M059J (cell line): ENCODE results near the gene MYO9B. TPM values are rescaled to one million over a fixed set of nuclear protein-coding genes. Genes with fewer than 3 reads are reported as not detected.

Experiments used
- DNase-seq: peaks from one replicate; pipeline ENCODE4 v3.0.0-alpha.2; 2012; ENCODE audit warnings: low read depth
- total RNA-seq: library from RNA; depleted of rRNA; stranded (reverse); fragments of >200 nt; shearing (Covaris generic); gene quantifications from 2 replicates; pipeline ENCODE4 v1.2.3, GENCODE V29; 2014

Gene MYO9B
- total RNA-seq, 1 experiment from 2014 or later: 57.0 TPM

DNA sequence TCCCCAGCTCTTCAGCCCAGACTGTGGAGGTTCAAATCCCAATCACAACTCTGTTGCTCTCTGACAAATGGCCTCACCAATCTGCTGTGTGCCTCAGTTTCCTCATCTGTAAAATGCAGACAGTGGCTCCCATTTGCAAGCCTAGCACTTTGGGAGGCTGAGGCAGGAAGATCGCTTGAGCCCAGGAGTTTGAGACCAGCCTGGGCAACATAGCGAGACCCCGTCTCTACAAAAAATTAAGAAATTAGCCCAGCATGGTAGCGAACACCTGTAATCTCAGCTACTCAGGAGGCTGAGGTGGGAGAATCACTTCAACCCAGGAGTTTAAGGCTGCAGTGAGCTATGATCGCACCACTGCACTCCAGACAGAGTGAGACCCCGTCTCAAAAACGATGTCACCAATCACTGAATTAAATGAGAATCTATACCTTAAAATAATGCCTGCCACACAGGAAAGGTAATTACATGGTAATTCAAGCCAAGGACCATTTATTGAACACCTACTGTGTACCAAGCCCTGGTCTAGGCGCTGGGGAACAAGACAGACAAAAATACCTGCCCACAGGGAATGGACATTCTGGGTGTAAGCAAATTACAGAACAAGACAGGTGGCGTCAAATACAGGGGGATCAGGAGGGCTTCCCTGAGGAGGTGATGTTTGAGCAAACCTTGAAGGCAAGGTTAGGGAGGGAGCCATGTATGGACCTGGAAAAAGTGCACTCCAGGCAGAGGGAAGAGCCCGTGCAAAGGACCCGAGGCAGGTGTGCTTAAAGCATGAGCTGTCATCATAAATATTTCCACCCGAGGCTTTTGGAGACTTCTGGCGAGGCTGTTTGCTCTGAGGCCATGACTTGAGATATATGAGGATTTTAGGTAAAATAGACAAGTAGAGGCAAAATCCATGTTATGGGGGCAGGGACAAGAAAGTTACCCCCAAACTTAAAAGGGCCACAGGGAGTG is 162.4 kb downstream of the MYO9B start:
- DNase-seq: no peak

- DNase-seq: no peak
Measured at GRCh38 chr19:17240062-17240752, 164.6 kb downstream of the MYO9B start.

DNA sequence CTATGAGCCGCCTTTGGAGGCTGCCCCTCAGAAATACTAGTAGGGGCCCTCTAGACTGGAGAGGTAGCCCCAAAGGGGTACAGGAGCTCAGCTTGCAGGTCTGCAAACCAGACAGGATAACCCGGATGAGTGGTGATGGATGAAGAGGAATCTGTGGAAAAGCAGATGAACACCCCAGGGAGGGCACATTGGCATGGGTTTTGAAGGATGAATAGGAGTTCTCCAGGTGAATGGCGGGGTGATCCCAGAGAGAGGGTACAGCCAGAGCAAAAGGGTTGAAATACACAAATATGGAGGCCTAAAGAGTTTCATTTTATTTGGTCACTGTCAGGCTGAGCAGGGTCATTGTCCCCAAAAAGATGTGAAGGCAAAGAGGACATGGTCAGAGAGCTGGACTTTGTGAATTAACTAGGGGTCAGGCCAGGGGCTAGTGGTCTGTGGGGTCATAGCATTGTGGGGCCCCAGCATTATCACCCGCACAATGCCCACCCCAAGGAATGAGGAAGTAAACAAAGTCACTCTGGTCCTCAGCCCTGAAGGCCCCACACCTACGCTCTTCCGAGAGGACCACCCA is 165.3 kb downstream of the MYO9B start:
- DNase-seq: no peak

DNA sequence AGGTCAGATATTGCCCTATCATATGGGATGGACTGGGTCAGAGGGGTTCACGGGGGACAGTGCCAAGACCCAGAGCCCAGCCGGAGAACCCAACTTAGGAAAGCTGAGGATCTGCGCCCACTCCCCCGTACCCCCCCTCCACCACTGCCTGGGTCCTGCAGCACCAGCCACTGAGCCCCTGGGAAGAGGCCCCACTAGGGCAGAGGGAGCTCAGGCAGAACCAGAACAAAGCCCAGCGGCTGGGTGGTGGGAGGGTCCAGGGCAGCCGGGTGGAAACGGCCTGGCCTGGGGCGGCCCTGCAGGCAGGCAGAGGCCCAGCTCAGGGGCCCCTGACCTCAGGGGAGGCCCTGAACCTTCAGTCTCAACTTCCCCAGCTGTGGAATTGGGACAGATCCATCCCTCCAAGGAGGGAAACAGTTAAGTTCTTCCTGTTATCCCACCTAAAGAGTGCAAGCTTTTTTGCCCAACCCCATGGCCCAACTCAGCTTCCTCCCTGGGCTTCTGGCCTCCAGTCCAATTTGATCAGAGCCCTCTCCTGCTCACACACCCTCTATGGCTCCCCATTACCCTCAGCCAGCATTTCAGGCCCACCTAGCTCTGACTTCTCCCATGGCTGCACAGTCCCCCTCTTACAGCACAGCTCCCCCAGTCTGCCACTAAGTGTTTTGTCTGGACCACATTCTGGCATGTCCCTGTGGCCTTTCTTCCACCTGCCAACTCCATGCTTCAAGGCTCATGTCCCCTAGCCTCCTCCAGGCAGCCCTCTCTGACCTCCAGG is 167.0 kb downstream of the MYO9B start:
- no peak for DNase-seq

DNA sequence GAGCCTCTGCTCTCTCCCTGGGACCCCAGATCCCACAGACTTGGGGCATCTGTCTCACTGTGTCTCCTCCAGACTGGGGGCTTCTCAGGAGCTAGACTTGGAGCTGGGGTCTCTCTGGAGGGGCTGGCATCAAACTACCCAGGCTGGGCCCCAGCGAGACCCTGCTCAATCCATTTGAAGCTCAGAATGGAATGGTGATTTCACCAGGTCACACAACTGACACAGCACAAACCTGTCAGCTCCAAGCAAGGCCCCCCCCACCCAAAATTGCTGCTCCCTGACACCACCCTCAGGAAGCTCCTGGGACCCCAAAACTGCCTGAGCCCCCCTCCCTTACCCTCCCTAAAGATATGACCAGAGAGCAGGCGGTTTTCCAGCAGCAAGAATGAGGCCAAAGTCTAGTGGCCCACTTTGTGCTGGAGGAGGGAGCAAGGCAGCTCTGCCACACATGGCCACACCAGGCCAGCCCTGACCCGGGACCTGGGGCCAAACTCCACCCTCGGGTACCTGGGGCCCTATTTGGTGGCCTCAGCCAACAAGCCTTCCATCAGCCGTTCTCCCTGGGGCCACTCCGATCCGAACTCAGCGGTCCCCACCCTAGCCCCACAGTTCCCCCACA is 167.7 kb downstream of the MYO9B start:
- DNase-seq: no peak

GRCh38 chr19:17243830-17244617 is 168.4 kb downstream of the MYO9B start:
- DNase-seq: no peak

- DNase-seq: no peak
Measured at GRCh38 chr19:17244618-17245534, 169.3 kb downstream of the MYO9B start.

- no peak for DNase-seq
Measured at GRCh38 chr19:17245535-17245984, 170.0 kb downstream of the MYO9B start, which contains the start of gene NR2F6. Gene NR2F6 (minus strand): TSS chr19:17245919. CDS start chr19:17245220, 699 bp downstream.

- no peak for DNase-seq
Measured at GRCh38 chr19:17246681-17247425, 171.3 kb downstream of the MYO9B start.

- DNase-seq: no peak
Measured at GRCh38 chr19:17248011-17248776, 172.6 kb downstream of the MYO9B start.

- no peak for DNase-seq
Measured at GRCh38 chr19:17249887-17250548, 174.4 kb downstream of the MYO9B start.

DNA sequence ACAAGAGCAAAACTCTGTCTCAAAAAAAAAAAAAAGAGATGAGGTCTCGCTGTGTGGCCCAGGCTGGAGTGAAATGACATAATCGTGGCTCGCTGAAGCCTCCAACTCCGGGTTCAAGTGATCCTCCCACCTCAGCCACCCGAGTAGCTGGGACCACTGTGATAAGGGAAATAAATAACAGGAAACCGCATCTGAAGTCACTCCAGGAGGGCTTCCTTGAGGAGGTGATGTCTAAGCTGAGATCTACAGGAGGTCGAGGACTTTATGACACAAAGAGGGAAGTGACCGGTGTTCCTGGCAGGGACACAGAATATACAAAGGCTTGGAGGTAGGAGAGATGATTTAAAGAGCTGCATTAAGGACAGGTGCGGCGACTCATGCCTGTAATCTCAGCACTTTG is 179.1 kb downstream of the MYO9B start:
- DNase-seq: no peak

- DNase-seq: peak; percentile 51
Measured at GRCh38 chr19:17255150-17255621, 179.6 kb downstream of the MYO9B start.

GRCh38 chr19:17256130-17256529 is 180.6 kb downstream of the MYO9B start:
- DNase-seq: no peak

- DNase-seq: peak; percentile 42
Measured at GRCh38 chr19:17259118-17259780, 183.7 kb downstream of the MYO9B start.

DNA sequence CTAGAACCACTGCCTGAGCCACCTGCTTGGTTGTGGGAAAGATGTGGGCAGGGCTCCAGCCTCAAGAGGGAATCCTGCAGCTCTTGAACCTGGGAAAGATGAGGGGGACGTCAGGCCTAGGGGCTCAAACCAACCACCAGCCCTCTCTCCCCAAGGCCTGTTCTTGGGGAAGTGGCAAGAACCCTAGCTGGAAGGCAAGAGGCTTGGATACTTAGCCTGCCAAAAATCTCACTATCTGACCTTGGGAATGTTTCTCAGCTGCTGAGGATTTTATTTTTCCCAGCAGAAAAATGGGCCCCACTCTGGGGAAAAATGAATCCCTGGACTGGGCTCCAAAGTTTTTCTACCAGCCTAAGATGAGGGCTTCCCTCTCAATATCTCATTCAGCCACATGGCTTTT is 184.4 kb downstream of the MYO9B start:
- DNase-seq: no peak
